HepG2 (cell line): ENCODE measurements around the gene DNM3. TPM values are rescaled to one million over a fixed set of nuclear protein-coding genes. Genes with fewer than 3 reads are reported as not detected.

ENCODE experiments used
- CEBPG ChIP-seq: IDR thresholded peaks from 2 replicates; pipeline ENCODE4 v1.6.1; 2016
- MEIS2 ChIP-seq: sonication (generic); formaldehyde crosslinking; IDR thresholded peaks from 2 replicates; pipeline ENCODE4 v1.9.0; 2021; ENCODE audit warnings: mild to moderate bottlenecking, missing genetic modification reagents
- NBN ChIP-seq: fragments of 450-650 bp; conservative IDR thresholded peaks from 2 replicates; pipeline ENCODE4 v1.6.1; 2017
- NCOA5 ChIP-seq: sonication (generic); formaldehyde crosslinking; IDR thresholded peaks from 2 replicates; pipeline ENCODE4 v1.4.0; 2020; ENCODE audit warnings: missing genetic modification reagents
- NFATC3 ChIP-seq: sonication (generic); formaldehyde crosslinking; IDR thresholded peaks from 2 replicates; pipeline ENCODE4 v1.5.1; 2020; ENCODE audit warnings: mild to moderate bottlenecking, missing genetic modification reagents
- SMARCC2 ChIP-seq: fragments of 450-650 bp; IDR thresholded peaks from 2 replicates; pipeline ENCODE4 v1.6.1; 2017; ENCODE audit warnings: antibody characterized with exemption, mild to moderate bottlenecking
- SP140L ChIP-seq: sonication (generic); formaldehyde crosslinking; IDR thresholded peaks from 2 replicates; pipeline ENCODE4 v1.4.0; 2020; ENCODE audit warnings: missing genetic modification reagents, borderline replicate concordance
- ZEB1 ChIP-seq: IDR thresholded peaks from 2 replicates; pipeline ENCODE4 v1.6.1; 2012; ENCODE audit warnings: mild to moderate bottlenecking, low read depth, inconsistent platforms; ENCODE audit not compliant: insufficient replicate concordance
- ZFX ChIP-seq: sonication (generic); formaldehyde crosslinking; IDR thresholded peaks from 2 replicates; pipeline ENCODE4 v1.4.0; 2020; ENCODE audit warnings: mild to moderate bottlenecking, low read depth, missing genetic modification reagents, moderate library complexity
- ZFY ChIP-seq: sonication (generic); formaldehyde crosslinking; IDR thresholded peaks from 2 replicates; pipeline ENCODE4 v1.4.0; 2020; ENCODE audit warnings: missing genetic modification reagents
- ZKSCAN1 ChIP-seq: fragments of 150-350 bp; IDR thresholded peaks from 2 replicates; pipeline ENCODE4 v1.6.1; 2014; ENCODE audit warnings: low read length
- ZNF619 ChIP-seq: sonication (generic); formaldehyde crosslinking; IDR thresholded peaks from 2 replicates; pipeline ENCODE4 v1.4.0; 2020; ENCODE audit warnings: mild to moderate bottlenecking, missing genetic modification reagents
- ZNF709 ChIP-seq: sonication (generic); formaldehyde crosslinking; IDR thresholded peaks from 2 replicates; pipeline ENCODE4 v1.5.0; 2020; ENCODE audit warnings: mild to moderate bottlenecking, missing genetic modification reagents
- ZNF878 ChIP-seq: sonication (generic); formaldehyde crosslinking; IDR thresholded peaks from 2 replicates; pipeline ENCODE4 v1.8.1; 2023; ENCODE audit warnings: mild to moderate bottlenecking, missing genetic modification reagents, moderate library complexity
- polyA plus RNA-seq, 8 experiments: library from polyadenylated mRNA; depleted of rRNA in 3 of 8; stranded (reverse) in 7 of 8; unstranded in 1 of 8; fragments of >200 nt; fragmentation: Illumina TruSeq in 4 of 8; extraction: Trizol in 4 of 8; gene quantifications; 2 replicates each; pipeline versions ENCODE4 v1.2.1 to v1.2.3, GENCODE V29; 2011 to 2016; ENCODE audit warnings: low read depth in 4 of 8, missing spikeins in 1 of 8, mixed read lengths in 1 of 8; ENCODE audit not compliant: insufficient read depth in 1 of 8
- total RNA-seq, 5 experiments: library from RNA; depleted of rRNA; stranded (reverse); fragments of >200 nt; fragmentation: Illumina TruSeq; extraction: Trizol; gene quantifications; 2 replicates each; pipeline ENCODE4 v1.2.3, GENCODE V29; 2016; ENCODE audit warnings: low read depth in 1 of 5
- TF ChIP-seq, protein P1 (sequence below): sonication (generic); formaldehyde crosslinking; IDR thresholded peaks from 2 replicates; pipeline ENCODE4 v1.9.0; 2022; ENCODE audit warnings: missing genetic modification reagents, mild to moderate bottlenecking, borderline replicate concordance
- TF ChIP-seq, protein P2 (sequence below): sonication (generic); formaldehyde crosslinking; IDR thresholded peaks from 2 replicates; pipeline ENCODE4 v1.4.0; 2020; ENCODE audit warnings: missing genetic modification reagents
- TF ChIP-seq, protein P3 (sequence below): IDR thresholded peaks from 2 replicates; pipeline ENCODE4 v1.6.1; 2012; ENCODE audit warnings: low read length, improper control_type of control experiment
- TF ChIP-seq, protein P4 (sequence below): sonication (generic); formaldehyde crosslinking; IDR thresholded peaks from 2 replicates; pipeline ENCODE4 v1.8.0; 2022; ENCODE audit warnings: mild to moderate bottlenecking, missing genetic modification reagents
- TF ChIP-seq, protein P5 (sequence below): sonication (generic); formaldehyde crosslinking; IDR thresholded peaks from 2 replicates; pipeline ENCODE4 v1.4.0; 2020; ENCODE audit warnings: missing genetic modification reagents, borderline replicate concordance

DNM3 gene
- total and polyA plus RNA-seq, 2 of the 13 experiments (the other 11 are each of a cell fraction or from before 2014, with no cell fraction given), result 0.05 TPM; not detected in 1

DNA sequence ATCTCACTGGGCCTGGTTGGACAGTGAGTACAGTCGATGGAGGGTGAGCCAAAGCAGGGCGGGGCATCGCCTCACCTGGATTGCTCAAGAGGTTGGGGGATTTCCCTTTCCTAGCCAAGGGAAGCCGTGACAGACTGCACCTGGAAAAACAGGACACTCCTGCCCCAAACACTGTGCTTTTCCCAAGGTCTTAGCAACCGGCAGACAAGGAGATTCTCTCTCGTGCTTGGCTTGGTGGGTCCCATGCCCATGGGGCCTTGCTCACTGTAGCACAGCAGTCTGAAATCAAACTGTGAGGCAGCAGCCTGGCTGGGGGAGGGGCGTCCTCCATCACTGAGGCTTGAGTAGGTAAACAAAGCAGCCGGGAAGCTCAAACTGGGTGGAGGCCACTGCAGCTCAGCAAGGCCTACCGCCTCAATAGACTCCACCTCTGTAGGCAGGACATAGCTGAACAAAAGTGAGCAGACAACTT is 590.5 kb downstream of the DNM3 start (continued):
- no peak for TF ChIP-seq MEIS2 (CRISPR knock-in tag)
- no peak for TF ChIP-seq ZNF878
- TF ChIP-seq, protein P1, sequence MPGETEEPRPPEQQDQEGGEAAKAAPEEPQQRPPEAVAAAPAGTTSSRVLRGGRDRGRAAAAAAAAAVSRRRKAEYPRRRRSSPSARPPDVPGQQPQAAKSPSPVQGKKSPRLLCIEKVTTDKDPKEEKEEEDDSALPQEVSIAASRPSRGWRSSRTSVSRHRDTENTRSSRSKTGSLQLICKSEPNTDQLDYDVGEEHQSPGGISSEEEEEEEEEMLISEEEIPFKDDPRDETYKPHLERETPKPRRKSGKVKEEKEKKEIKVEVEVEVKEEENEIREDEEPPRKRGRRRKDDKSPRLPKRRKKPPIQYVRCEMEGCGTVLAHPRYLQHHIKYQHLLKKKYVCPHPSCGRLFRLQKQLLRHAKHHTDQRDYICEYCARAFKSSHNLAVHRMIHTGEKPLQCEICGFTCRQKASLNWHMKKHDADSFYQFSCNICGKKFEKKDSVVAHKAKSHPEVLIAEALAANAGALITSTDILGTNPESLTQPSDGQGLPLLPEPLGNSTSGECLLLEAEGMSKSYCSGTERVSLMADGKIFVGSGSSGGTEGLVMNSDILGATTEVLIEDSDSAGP, result 0 out of 2 replicates have a peak, but pooled peaks have one; percentile 34
- peak; percentile 27; the same call in 1 of the 2 replicates for TF ChIP-seq ZFX (CRISPR knock-in tag)
- no peak for TF ChIP-seq NFATC3
- TF ChIP-seq, protein P2, sequence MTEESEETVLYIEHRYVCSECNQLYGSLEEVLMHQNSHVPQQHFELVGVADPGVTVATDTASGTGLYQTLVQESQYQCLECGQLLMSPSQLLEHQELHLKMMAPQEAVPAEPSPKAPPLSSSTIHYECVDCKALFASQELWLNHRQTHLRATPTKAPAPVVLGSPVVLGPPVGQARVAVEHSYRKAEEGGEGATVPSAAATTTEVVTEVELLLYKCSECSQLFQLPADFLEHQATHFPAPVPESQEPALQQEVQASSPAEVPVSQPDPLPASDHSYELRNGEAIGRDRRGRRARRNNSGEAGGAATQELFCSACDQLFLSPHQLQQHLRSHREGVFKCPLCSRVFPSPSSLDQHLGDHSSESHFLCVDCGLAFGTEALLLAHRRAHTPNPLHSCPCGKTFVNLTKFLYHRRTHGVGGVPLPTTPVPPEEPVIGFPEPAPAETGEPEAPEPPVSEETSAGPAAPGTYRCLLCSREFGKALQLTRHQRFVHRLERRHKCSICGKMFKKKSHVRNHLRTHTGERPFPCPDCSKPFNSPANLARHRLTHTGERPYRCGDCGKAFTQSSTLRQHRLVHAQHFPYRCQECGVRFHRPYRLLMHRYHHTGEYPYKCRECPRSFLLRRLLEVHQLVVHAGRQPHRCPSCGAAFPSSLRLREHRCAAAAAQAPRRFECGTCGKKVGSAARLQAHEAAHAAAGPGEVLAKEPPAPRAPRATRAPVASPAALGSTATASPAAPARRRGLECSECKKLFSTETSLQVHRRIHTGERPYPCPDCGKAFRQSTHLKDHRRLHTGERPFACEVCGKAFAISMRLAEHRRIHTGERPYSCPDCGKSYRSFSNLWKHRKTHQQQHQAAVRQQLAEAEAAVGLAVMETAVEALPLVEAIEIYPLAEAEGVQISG (CRISPR knock-in tag), result peak; percentile 4; the same call in 1 of the 2 replicates
- TF ChIP-seq ZNF619, result no peak
- TF ChIP-seq NBN, result no peak
- TF ChIP-seq, protein P3, sequence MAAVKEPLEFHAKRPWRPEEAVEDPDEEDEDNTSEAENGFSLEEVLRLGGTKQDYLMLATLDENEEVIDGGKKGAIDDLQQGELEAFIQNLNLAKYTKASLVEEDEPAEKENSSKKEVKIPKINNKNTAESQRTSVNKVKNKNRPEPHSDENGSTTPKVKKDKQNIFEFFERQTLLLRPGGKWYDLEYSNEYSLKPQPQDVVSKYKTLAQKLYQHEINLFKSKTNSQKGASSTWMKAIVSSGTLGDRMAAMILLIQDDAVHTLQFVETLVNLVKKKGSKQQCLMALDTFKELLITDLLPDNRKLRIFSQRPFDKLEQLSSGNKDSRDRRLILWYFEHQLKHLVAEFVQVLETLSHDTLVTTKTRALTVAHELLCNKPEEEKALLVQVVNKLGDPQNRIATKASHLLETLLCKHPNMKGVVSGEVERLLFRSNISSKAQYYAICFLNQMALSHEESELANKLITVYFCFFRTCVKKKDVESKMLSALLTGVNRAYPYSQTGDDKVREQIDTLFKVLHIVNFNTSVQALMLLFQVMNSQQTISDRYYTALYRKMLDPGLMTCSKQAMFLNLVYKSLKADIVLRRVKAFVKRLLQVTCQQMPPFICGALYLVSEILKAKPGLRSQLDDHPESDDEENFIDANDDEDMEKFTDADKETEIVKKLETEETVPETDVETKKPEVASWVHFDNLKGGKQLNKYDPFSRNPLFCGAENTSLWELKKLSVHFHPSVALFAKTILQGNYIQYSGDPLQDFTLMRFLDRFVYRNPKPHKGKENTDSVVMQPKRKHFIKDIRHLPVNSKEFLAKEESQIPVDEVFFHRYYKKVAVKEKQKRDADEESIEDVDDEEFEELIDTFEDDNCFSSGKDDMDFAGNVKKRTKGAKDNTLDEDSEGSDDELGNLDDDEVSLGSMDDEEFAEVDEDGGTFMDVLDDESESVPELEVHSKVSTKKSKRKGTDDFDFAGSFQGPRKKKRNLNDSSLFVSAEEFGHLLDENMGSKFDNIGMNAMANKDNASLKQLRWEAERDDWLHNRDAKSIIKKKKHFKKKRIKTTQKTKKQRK, result no peak
- peak; percentile 24; the same call in 1 of the 2 replicates for TF ChIP-seq CEBPG (CRISPR knock-in tag)
- TF ChIP-seq SP140L (CRISPR knock-in tag), result no peak
- TF ChIP-seq ZEB1, result peak; percentile 66
- no peak for TF ChIP-seq NCOA5 (CRISPR knock-in tag)
- TF ChIP-seq, protein P4, sequence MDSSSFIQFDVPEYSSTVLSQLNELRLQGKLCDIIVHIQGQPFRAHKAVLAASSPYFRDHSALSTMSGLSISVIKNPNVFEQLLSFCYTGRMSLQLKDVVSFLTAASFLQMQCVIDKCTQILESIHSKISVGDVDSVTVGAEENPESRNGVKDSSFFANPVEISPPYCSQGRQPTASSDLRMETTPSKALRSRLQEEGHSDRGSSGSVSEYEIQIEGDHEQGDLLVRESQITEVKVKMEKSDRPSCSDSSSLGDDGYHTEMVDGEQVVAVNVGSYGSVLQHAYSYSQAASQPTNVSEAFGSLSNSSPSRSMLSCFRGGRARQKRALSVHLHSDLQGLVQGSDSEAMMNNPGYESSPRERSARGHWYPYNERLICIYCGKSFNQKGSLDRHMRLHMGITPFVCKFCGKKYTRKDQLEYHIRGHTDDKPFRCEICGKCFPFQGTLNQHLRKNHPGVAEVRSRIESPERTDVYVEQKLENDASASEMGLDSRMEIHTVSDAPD (CRISPR knock-in tag), result no peak
- no peak for TF ChIP-seq ZNF709 (CRISPR knock-in tag)
- no peak for TF ChIP-seq ZKSCAN1
- TF ChIP-seq, protein P5, sequence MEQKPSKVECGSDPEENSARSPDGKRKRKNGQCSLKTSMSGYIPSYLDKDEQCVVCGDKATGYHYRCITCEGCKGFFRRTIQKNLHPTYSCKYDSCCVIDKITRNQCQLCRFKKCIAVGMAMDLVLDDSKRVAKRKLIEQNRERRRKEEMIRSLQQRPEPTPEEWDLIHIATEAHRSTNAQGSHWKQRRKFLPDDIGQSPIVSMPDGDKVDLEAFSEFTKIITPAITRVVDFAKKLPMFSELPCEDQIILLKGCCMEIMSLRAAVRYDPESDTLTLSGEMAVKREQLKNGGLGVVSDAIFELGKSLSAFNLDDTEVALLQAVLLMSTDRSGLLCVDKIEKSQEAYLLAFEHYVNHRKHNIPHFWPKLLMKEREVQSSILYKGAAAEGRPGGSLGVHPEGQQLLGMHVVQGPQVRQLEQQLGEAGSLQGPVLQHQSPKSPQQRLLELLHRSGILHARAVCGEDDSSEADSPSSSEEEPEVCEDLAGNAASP (CRISPR knock-in tag), result no peak
- TF ChIP-seq ZFY (CRISPR knock-in tag), result peak; percentile 45; the same call in 1 of the 2 replicates
- no peak for TF ChIP-seq SMARCC2
